ENCODE results near the gene RFX8. TPM values are rescaled to one million over a fixed set of nuclear protein-coding genes. Genes with fewer than 3 reads are reported as not detected.

RFX8 gene
- total RNA-seq, 6 donors from 2014 or later, result 0.24 to 21.0 (median 0.80) TPM; not detected in 2

DNA sequence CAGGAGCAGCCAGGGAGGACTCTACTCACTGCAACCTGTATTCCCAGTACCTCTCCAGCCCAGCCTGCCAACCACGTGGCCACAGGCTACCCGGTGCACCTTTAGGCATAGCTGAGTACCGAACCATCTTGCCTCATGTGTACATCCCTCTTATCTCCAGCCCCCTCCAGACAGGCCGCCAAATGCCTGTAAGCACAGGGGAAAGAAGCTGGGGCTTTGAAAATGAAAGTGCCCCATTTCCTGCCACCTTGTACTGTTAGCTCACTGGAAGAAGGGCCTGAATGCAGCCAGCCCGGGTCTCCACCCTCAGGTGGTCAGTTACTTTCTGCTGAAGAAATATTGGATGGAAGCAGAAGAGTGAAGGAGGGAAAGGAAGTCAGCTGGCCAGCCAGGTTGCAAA lies 27.2 kb upstream of the RFX8 start:
- Histone ChIP-seq H3K36me3 (no peaks in the 10 kb centered on the region), H3K27ac (no peak overlapping the region), H3K9me3 (no peaks in the 10 kb centered on the region), H3K27me3 (no peaks in the 10 kb centered on the region), H3K4me3 (no peak overlapping the region), H3K4me1 (no peaks in the 10 kb centered on the region)
- TF ChIP-seq POLR2A (IDR thresholded peaks at IDR 0.05), result no peak
- TF ChIP-seq, protein P1, sequence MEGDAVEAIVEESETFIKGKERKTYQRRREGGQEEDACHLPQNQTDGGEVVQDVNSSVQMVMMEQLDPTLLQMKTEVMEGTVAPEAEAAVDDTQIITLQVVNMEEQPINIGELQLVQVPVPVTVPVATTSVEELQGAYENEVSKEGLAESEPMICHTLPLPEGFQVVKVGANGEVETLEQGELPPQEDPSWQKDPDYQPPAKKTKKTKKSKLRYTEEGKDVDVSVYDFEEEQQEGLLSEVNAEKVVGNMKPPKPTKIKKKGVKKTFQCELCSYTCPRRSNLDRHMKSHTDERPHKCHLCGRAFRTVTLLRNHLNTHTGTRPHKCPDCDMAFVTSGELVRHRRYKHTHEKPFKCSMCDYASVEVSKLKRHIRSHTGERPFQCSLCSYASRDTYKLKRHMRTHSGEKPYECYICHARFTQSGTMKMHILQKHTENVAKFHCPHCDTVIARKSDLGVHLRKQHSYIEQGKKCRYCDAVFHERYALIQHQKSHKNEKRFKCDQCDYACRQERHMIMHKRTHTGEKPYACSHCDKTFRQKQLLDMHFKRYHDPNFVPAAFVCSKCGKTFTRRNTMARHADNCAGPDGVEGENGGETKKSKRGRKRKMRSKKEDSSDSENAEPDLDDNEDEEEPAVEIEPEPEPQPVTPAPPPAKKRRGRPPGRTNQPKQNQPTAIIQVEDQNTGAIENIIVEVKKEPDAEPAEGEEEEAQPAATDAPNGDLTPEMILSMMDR (IDR thresholded peaks at IDR 0.05), result no peak
- TF ChIP-seq EP300 (IDR thresholded peaks at IDR 0.05), result no peak
- no peak for TF ChIP-seq POLR2AphosphoS5 (IDR thresholded peaks at IDR 0.05)
- ATAC-seq (ENCODE audit: low FRiP score in 2 of 2) (peak in 1 of 2 donors; percentile 37), DNase-seq (no peak)
- WGBS, 2 donors, result 62 to 81% methylated on average over 5 of the region's 5 CpGs

DNA sequence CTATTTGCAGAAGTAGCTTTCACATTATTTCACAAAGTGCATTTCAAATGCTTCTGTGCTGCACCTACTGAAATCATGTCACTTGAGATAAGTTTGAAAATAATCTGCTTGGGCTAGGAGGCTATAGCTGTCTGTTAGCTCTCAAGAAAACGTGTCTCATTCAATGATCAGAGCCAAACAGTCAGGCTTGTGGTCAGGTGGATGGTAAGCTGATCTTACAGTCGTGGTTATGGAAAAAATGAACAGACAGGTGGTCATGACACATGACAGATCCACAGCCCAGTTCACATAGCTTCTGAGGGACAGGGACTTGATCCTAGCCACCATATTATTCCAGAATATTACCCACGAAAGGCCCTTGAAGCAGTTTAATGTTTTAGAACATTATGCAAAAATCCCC lies 26.5 kb upstream of the RFX8 start:
- TF ChIP-seq, protein P1 (IDR thresholded peaks at IDR 0.05), result no peak
- TF ChIP-seq POLR2A (IDR thresholded peaks at IDR 0.05), result no peak
- no peak for TF ChIP-seq EP300 (IDR thresholded peaks at IDR 0.05)
- TF ChIP-seq POLR2AphosphoS5 (IDR thresholded peaks at IDR 0.05), result no peak
- 52 to 72% methylated on average over 3 of the region's 3 CpGs for WGBS, 2 donors
- H3K4me1 ChIP-seq, result no peaks in the 10 kb centered on the region
- no peak overlapping the region for H3K4me3 ChIP-seq
- H3K27me3 ChIP-seq, result no peaks in the 10 kb centered on the region
- no peak overlapping the region for H3K27ac ChIP-seq
- ATAC-seq (ENCODE audit: low FRiP score in 2 of 2) (no peak), DNase-seq (no peak)
- H3K36me3 ChIP-seq, result no peaks in the 10 kb centered on the region
- no peaks in the 10 kb centered on the region for H3K9me3 ChIP-seq

DNA sequence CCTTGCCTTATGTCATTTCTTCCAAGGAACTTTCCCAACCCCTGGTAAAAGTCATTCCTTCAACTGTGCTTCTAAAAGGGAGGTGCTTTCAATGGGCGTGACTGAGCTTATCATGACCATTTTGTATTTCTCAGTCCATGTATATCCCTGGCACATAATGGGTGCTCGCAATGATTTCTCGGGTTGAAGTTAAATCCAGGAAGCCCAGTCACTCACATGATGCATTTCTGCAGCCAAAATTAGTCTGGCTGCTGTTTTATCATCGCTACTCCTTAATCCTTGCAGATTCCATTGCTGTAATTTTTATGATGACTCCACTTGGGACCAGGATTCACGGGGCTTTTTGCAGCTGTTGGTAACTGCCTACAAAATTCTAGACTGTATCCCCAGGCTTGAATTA lies 25.9 kb upstream of the RFX8 start:
- TF ChIP-seq, protein P1 (IDR thresholded peaks at IDR 0.05), result no peak
- TF ChIP-seq POLR2AphosphoS5 (IDR thresholded peaks at IDR 0.05), result no peak
- TF ChIP-seq POLR2A (IDR thresholded peaks at IDR 0.05), result no peak
- no peak for TF ChIP-seq EP300 (IDR thresholded peaks at IDR 0.05)
- Histone ChIP-seq H3K4me1 (no peaks in the 10 kb centered on the region), H3K9me3 (no peaks in the 10 kb centered on the region), H3K27ac (no peak overlapping the region), H3K36me3 (no peaks in the 10 kb centered on the region), H3K27me3 (no peaks in the 10 kb centered on the region), H3K4me3 (no peak overlapping the region)
- DNase-seq, result no peak
- 54 to 61% methylated on average over 5 of the region's 5 CpGs for WGBS, 2 donors
- ATAC-seq (ENCODE audit: low FRiP score in 2 of 2), result peak in 1 of 2 donors; percentile 35

DNA sequence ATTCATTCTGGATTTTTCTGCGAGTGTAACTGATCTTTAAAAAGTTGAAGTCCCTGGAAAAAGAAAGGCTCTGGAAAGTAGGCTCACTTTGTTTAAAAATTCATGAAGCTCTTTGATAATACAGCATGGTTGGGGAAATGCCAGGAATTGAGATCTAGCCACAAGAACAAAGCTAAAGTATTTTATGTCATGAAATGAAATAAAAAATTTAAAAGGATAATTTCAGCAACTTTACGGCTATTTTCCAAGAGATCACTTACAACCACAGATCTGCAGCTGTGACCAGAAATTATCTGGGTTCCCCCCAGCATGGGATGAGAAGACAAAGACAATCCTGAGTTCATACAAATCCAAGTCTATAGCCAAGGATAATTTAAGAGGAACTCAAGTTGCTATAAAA lies 25.3 kb upstream of the RFX8 start:
- ATAC-seq (ENCODE audit: low FRiP score in 2 of 2), result no peak
- H3K9me3 ChIP-seq, result no peaks in the 10 kb centered on the region
- 59 to 61% methylated on average over 2 of the region's 2 CpGs for WGBS, 2 donors

DNA sequence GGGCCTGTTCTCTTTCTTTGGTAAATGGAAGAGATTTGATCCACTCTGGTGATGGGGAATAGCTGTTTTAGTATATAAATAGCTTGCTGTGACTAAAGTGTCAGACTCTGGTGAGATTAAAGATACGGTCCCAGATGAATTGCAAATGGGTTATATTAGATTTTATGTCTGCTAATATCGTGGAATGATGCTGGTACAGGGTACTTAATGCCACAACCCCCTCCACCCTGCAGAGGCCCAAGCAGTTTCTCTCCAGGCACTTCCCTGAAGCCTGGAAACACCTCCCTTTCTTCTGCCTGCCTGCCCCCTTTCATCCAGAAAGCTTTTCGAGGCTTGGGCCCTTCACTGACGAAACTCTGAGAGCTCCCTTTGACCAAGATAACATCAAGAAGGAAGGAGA lies 21.4 kb upstream of the RFX8 start:
- Histone ChIP-seq H3K4me1 (no peaks in the 10 kb centered on the region), H3K27me3 (no peaks in the 10 kb centered on the region), H3K4me3 (no peak overlapping the region), H3K27ac (no peak overlapping the region), H3K9me3 (no peaks in the 10 kb centered on the region), H3K36me3 (no peaks in the 10 kb centered on the region)
- ATAC-seq (ENCODE audit: low FRiP score in 2 of 2), result no peak
- TF ChIP-seq EP300 (IDR thresholded peaks at IDR 0.05) (no peak), POLR2A (IDR thresholded peaks at IDR 0.05) (no peak), POLR2AphosphoS5 (IDR thresholded peaks at IDR 0.05) (no peak)
- TF ChIP-seq, protein P1 (IDR thresholded peaks at IDR 0.05), result no peak
- WGBS, 2 donors, result 71 to 87% methylated on average over 4 of the region's 4 CpGs
- DNase-seq, result no peak

More for the DNA sequence above, 25.3 kb upstream of the RFX8 start:
- Histone ChIP-seq H3K27ac (no peak overlapping the region), H3K4me1 (no peaks in the 10 kb centered on the region), H3K4me3 (no peak overlapping the region), H3K36me3 (no peaks in the 10 kb centered on the region), H3K27me3 (no peaks in the 10 kb centered on the region)
- DNase-seq, result no peak
- TF ChIP-seq, protein P1 (IDR thresholded peaks at IDR 0.05), result no peak
- TF ChIP-seq POLR2AphosphoS5 (IDR thresholded peaks at IDR 0.05), result no peak
- TF ChIP-seq POLR2A (IDR thresholded peaks at IDR 0.05), result no peak
- no peak for TF ChIP-seq EP300 (IDR thresholded peaks at IDR 0.05)
